ENCODE results near the gene ZNF185. TPM values are rescaled to one million over a fixed set of nuclear protein-coding genes. Genes with fewer than 3 reads are reported as not detected.

Gene ZNF185
- total RNA-seq, 2 donors from 2014 or later, result 13.5 to 20.7 TPM

GRCh38 chrX:152866386-152866785 lies 31.5 kb upstream of the ZNF185 start:
- 83 to 93% methylated on average over 1 to 5 of the region's 5 CpGs for WGBS, 2 experiments (ENCODE audit: insufficient coverage in 1 of 2, insufficient read length in 1 of 2)

GRCh38 chrX:152869972-152870371 lies 27.9 kb upstream of the ZNF185 start:
- Histone ChIP-seq H3K9ac (ENCODE audit: extremely low read depth, low read length, poor library complexity, severe bottlenecking) (no peak overlapping the region), H3K27ac (ENCODE audit: low read depth, low read length) (no peak overlapping the region), H3K4me3 (ENCODE audit: low read length) (no peak overlapping the region), H3K36me3 (ENCODE audit: control insufficient read depth, insufficient read depth, low read length) (peaks cover 11% of the 10 kb centered on the region), H3K27me3 (ENCODE audit: control insufficient read depth, insufficient read depth, low read length, poor library complexity, severe bottlenecking) (no peaks in the 10 kb centered on the region), H3K9me3 (ENCODE audit: control insufficient read depth, low read length) (no peaks in the 10 kb centered on the region), H3K4me1 (ENCODE audit: control insufficient read depth, insufficient read depth, low read length) (no peaks in the 10 kb centered on the region)
- Mint-ChIP-seq H3K27me3 (ENCODE audit: insufficient read depth) (peaks cover 3% of the 10 kb centered on the region), H3K4me1 (no peaks in the 10 kb centered on the region), H3K27ac (no peak overlapping the region), H3K9me3 (peaks cover 70% of the 10 kb centered on the region), H3K36me3 (ENCODE audit: low read depth) (peaks cover 37% of the 10 kb centered on the region), H3K4me3 (no peak overlapping the region)
- TF ChIP-seq CTCF (conservative IDR thresholded peaks at IDR 0.05), result peak; percentile 52
- WGBS, 2 experiments (ENCODE audit: insufficient coverage in 1 of 2, insufficient read length in 1 of 2), result 92 to 94% methylated on average over 5 of the region's 7 CpGs
- no peak for DNase-seq

More at GRCh38 chrX:152866386-152866785, 31.5 kb upstream of the ZNF185 start:
- Mint-ChIP-seq H3K9me3 (peaks cover 69% of the 10 kb centered on the region), H3K4me1 (no peaks in the 10 kb centered on the region), H3K27me3 (ENCODE audit: insufficient read depth) (no peaks in the 10 kb centered on the region), H3K4me3 (no peak overlapping the region), H3K36me3 (ENCODE audit: low read depth) (peaks cover 56% of the 10 kb centered on the region), H3K27ac (no peak overlapping the region)
- Histone ChIP-seq H3K9ac (ENCODE audit: extremely low read depth, low read length, poor library complexity, severe bottlenecking) (no peak overlapping the region), H3K4me1 (ENCODE audit: control insufficient read depth, insufficient read depth, low read length) (no peaks in the 10 kb centered on the region), H3K9me3 (ENCODE audit: control insufficient read depth, low read length) (no peaks in the 10 kb centered on the region), H3K4me3 (ENCODE audit: low read length) (no peak overlapping the region), H3K27me3 (ENCODE audit: control insufficient read depth, insufficient read depth, low read length, poor library complexity, severe bottlenecking) (no peaks in the 10 kb centered on the region), H3K36me3 (ENCODE audit: control insufficient read depth, insufficient read depth, low read length) (peaks cover 24% of the 10 kb centered on the region), H3K27ac (ENCODE audit: low read depth, low read length) (no peak overlapping the region)
- TF ChIP-seq CTCF (conservative IDR thresholded peaks at IDR 0.05), result no peak
- no peak for DNase-seq

- Histone ChIP-seq H3K27me3 (ENCODE audit: control insufficient read depth, insufficient read depth, low read length, poor library complexity, severe bottlenecking) (no peaks in the 10 kb centered on the region), H3K9ac (ENCODE audit: extremely low read depth, low read length, poor library complexity, severe bottlenecking) (no peak overlapping the region), H3K9me3 (ENCODE audit: control insufficient read depth, low read length) (peaks cover 5% of the 10 kb centered on the region), H3K4me3 (ENCODE audit: low read length) (no peak overlapping the region), H3K36me3 (ENCODE audit: control insufficient read depth, insufficient read depth, low read length) (peaks cover 11% of the 10 kb centered on the region), H3K27ac (ENCODE audit: low read depth, low read length) (no peak overlapping the region), H3K4me1 (ENCODE audit: control insufficient read depth, insufficient read depth, low read length) (no peaks in the 10 kb centered on the region)
- no peak for DNase-seq
- no peaks in the 10 kb centered on the region for H3K4me1 Mint-ChIP-seq
- peaks cover 30% of the 10 kb centered on the region for H3K36me3 Mint-ChIP-seq (ENCODE audit: low read depth)
- no peak overlapping the region for H3K27ac Mint-ChIP-seq
- no peak overlapping the region for H3K4me3 Mint-ChIP-seq
- 84 to 100% methylated on average over 2 to 9 of the region's 9 CpGs for WGBS, 2 experiments (ENCODE audit: insufficient coverage in 1 of 2, insufficient read length in 1 of 2)
- no peak for TF ChIP-seq CTCF (conservative IDR thresholded peaks at IDR 0.05)
- peaks cover 70% of the 10 kb centered on the region for H3K9me3 Mint-ChIP-seq
- H3K27me3 Mint-ChIP-seq (ENCODE audit: insufficient read depth), result peaks cover 8% of the 10 kb centered on the region
Observed at GRCh38 chrX:152871260-152871659, 26.6 kb upstream of the ZNF185 start.

Data from endodermal cell (in vitro differentiated cells).